ENCODE measurements around the gene ZNF709. TPM values are rescaled to one million over a fixed set of nuclear protein-coding genes. Genes with fewer than 3 reads are reported as not detected.

The ZNF709 gene
- 0.71 and 1.7 TPM in 2 replicates for total RNA-seq

GRCh38 chr19:12484371-12485051 lies at the start of gene ZNF709:
TSS of gene ZNF709 (minus strand) at chr19:12484816. CDS start at chr19:12484657, 159 bp downstream.

GRCh38 chr19:12440541-12441316 lies 43.9 kb downstream of the ZNF709 start, which contains the start of gene ZNF443:
TSS of gene ZNF443 (minus strand) at chr19:12441021. CDS start at chr19:12440914, 107 bp downstream.

Other genes with a start within 250 kb of the ZNF709 start
- 2.8 and 4.6 TPM in 2 replicates for gene ZNF44, start 189.9 kb downstream of the ZNF709 start, total RNA-seq
- gene ZNF563, start 151.2 kb downstream of the ZNF709 start, total RNA-seq, result 0.71 and 2.6 TPM in 2 replicates
- 0.53 and 0.86 TPM in 2 replicates for gene ZNF442, start 119.1 kb downstream of the ZNF709 start, total RNA-seq
- 0.71 and 1.2 TPM in 2 replicates for gene ZNF799, start 83.5 kb downstream of the ZNF709 start, total RNA-seq
- under 0.01 and 0.35 TPM in 2 replicates for gene ZNF443, start 43.8 kb downstream of the ZNF709 start, total RNA-seq
- gene ZNF564, start 66.7 kb upstream of the ZNF709 start, total RNA-seq, result 2.3 and 3.5 TPM in 2 replicates
- 2.3 and 6.4 TPM in 2 replicates for gene ZNF490, start 126.0 kb upstream of the ZNF709 start, total RNA-seq
- 5.2 and 9.7 TPM in 2 replicates for gene ZNF791, start 126.1 kb upstream of the ZNF709 start, total RNA-seq
- 56.2 and 63.1 TPM in 2 replicates for gene MAN2B1, start 181.9 kb upstream of the ZNF709 start, total RNA-seq
- 5.3 and 15.0 TPM in 2 replicates for gene WDR83, start 182.0 kb upstream of the ZNF709 start, total RNA-seq
- 65.9 and 89.4 TPM in 2 replicates for gene DHPS, start 197.1 kb upstream of the ZNF709 start, total RNA-seq
- not detected in 2 replicates for gene GNG14, start 203.2 kb upstream of the ZNF709 start, total RNA-seq
- gene FBXW9, start 211.8 kb upstream of the ZNF709 start, total RNA-seq, result 14.7 and 16.5 TPM in 2 replicates
- gene TNPO2, start 239.1 kb upstream of the ZNF709 start, total RNA-seq, result 14.7 and 26.2 TPM in 2 replicates
- gene TRIR, start 249.9 kb upstream of the ZNF709 start, total RNA-seq, result 283 and 329 TPM in 2 replicates

All from myometrial cell (primary cell).